Non-pigmented ciliary epithelial cell (primary cell): ENCODE data around the gene GRIN2A.

Source experiments
- DNase-seq: peaks from one replicate; pipeline ENCODE4 v3.0.0-alpha.2; 2010; ENCODE audit warnings: low read depth

The GRIN2A gene

GRCh38 chr16:10182222-10183053 is at the start of gene GRIN2A:
Gene GRIN2A, minus strand, starts transcription at chr16:10182428. Its CDS starts 2,017 bp downstream, at chr16:10180411.
- no peak for DNase-seq

- DNase-seq: no peak
Observed at GRCh38 chr16:10231563-10231962, 49.3 kb upstream of the GRIN2A start.

- no peak for DNase-seq
Observed at GRCh38 chr16:10228779-10229178, 46.6 kb upstream of the GRIN2A start.

GRCh38 chr16:10226987-10227306 is 44.7 kb upstream of the GRIN2A start:
- no peak for DNase-seq

- DNase-seq: no peak
Observed at GRCh38 chr16:10226141-10226986, 44.1 kb upstream of the GRIN2A start.

GRCh38 chr16:10225653-10226052 is 43.4 kb upstream of the GRIN2A start:
- DNase-seq: no peak

- DNase-seq: no peak
Observed at GRCh38 chr16:10224850-10225249, 42.6 kb upstream of the GRIN2A start.

- no peak for DNase-seq
Observed at GRCh38 chr16:10220942-10221341, 38.7 kb upstream of the GRIN2A start.

GRCh38 chr16:10219742-10220141 is 37.5 kb upstream of the GRIN2A start:
- DNase-seq: no peak

- no peak for DNase-seq
Observed at GRCh38 chr16:10218490-10219206, 36.4 kb upstream of the GRIN2A start.

GRCh38 chr16:10213748-10214147 is 31.5 kb upstream of the GRIN2A start:
- DNase-seq: no peak

- no peak for DNase-seq
Observed at GRCh38 chr16:10210944-10211343, 28.7 kb upstream of the GRIN2A start.

GRCh38 chr16:10206865-10207264 is 24.6 kb upstream of the GRIN2A start:
- DNase-seq: no peak

GRCh38 chr16:10206215-10206614 is 24.0 kb upstream of the GRIN2A start:
- no peak for DNase-seq

GRCh38 chr16:10205688-10206087 is 23.5 kb upstream of the GRIN2A start:
- no peak for DNase-seq

GRCh38 chr16:10202649-10203048 is 20.4 kb upstream of the GRIN2A start:
- DNase-seq: no peak

- no peak for DNase-seq
Observed at GRCh38 chr16:10200637-10201586, 18.7 kb upstream of the GRIN2A start.

GRCh38 chr16:10196999-10197398 is 14.8 kb upstream of the GRIN2A start:
- no peak for DNase-seq

- DNase-seq: no peak
Observed at GRCh38 chr16:10191096-10191495, 8.9 kb upstream of the GRIN2A start.

GRCh38 chr16:10189861-10190390 is 7.7 kb upstream of the GRIN2A start:
- no peak for DNase-seq

- DNase-seq: no peak
Observed at GRCh38 chr16:10188236-10188635, 6.0 kb upstream of the GRIN2A start.
